Fibroblast of pulmonary artery (primary cell): Measurements from ENCODE around the gene GTF2I.

Experiments
- DNase-seq: peaks from one replicate; pipeline ENCODE4 v3.0.0-alpha.2; 2010; ENCODE audit warnings: low read depth
- H3K4me3 ChIP-seq: replicated peaks from 2 replicates; pipeline ENCODE4 v1.5.1; 2011; ENCODE audit warnings: low read depth, mild to moderate bottlenecking, control low read depth, low read length, moderate library complexity
- CTCF ChIP-seq: IDR thresholded peaks from 2 replicates; pipeline ENCODE4 v1.5.1; 2011; ENCODE audit warnings: mild to moderate bottlenecking, control low read depth, low read length, inconsistent platforms; ENCODE audit errors: missing control alignments

GTF2I gene

GRCh38 chr7:74657692-74658177 is at the start of gene GTF2I:
Gene GTF2I, plus strand, starts transcription at chr7:74657718. Its CDS starts 31,411 bp downstream, at chr7:74689129.
- no peak for TF ChIP-seq CTCF
- peak within 1 kb of the TSS; percentile 70 for H3K4me3 ChIP-seq
- no peak for DNase-seq

GRCh38 chr7:74612015-74612829 is 45.3 kb upstream of the GTF2I start:
- DNase-seq: peak; percentile 24
- no peak overlapping the region for H3K4me3 ChIP-seq

GRCh38 chr7:74615933-74616780 is 41.4 kb upstream of the GTF2I start:
- TF ChIP-seq CTCF: no peak
- no peak overlapping the region for H3K4me3 ChIP-seq
- no peak for DNase-seq

More at GRCh38 chr7:74612015-74612829, 45.3 kb upstream of the GTF2I start:
- TF ChIP-seq CTCF: no peak

- no peak for TF ChIP-seq CTCF
- DNase-seq: no peak
- H3K4me3 ChIP-seq: no peak overlapping the region
These were observed 40.3 kb upstream of the GTF2I start for GRCh38 chr7:74617180-74617744.

- DNase-seq: no peak
- H3K4me3 ChIP-seq: no peak overlapping the region
- TF ChIP-seq CTCF: no peak
These were observed 38.2 kb upstream of the GTF2I start for GRCh38 chr7:74619235-74619860.

GRCh38 chr7:74622228-74622749 is 35.2 kb upstream of the GTF2I start:
- DNase-seq: no peak
- no peak overlapping the region for H3K4me3 ChIP-seq
- TF ChIP-seq CTCF: no peak
